GM23338 (cell line): ENCODE data around the gene RBKS. TPM values are rescaled to one million over a fixed set of nuclear protein-coding genes. Genes with fewer than 3 reads are reported as not detected.

Experiments used
- ATAC-seq: fragments of 200-7000 bp; cut with Tn5 transposase; 3 replicates; pipeline ENCODE4 v1.9.1; 2020
- DNase-seq: peaks from one replicate; pipeline ENCODE4 v3.0.0-alpha.2; 2015; ENCODE audit warnings: low spot score
- H2AFZ ChIP-seq: fragments of 200-600 bp; sonication (generic); 2 replicates; pipeline ENCODE4 v1.8.0; 2016; ENCODE audit warnings: antibody characterized with exemption, mild to moderate bottlenecking, moderate library complexity
- H3F3A ChIP-seq: fragments of 200-600 bp; sonication (generic); replicated peaks from 2 replicates; pipeline ENCODE4 v1.8.0; 2017; ENCODE audit warnings: antibody characterized with exemption, mixed run types, low read depth
- H3K27ac ChIP-seq: fragments of 200-600 bp; sonication (generic); 2 replicates; pipeline ENCODE4 v1.6.1; 2016; ENCODE audit warnings: low read depth
- H3K27me3 ChIP-seq: fragments of 200-600 bp; sonication (generic); 2 replicates; pipeline ENCODE4 v1.8.0; 2016; ENCODE audit warnings: mild to moderate bottlenecking, mixed run types, moderate library complexity; ENCODE audit not compliant: insufficient read depth
- H3K36me3 ChIP-seq: fragments of 200-600 bp; sonication (generic); 2 replicates; pipeline ENCODE4 v1.8.0; 2016; ENCODE audit warnings: mild to moderate bottlenecking; ENCODE audit not compliant: insufficient read depth
- H3K4me1 ChIP-seq: fragments of 200-600 bp; sonication (generic); 2 replicates; pipeline ENCODE4 v1.8.0; 2016; ENCODE audit warnings: mild to moderate bottlenecking, moderate library complexity; ENCODE audit not compliant: insufficient read depth
- H3K4me2 ChIP-seq: fragments of 200-600 bp; sonication (generic); 2 replicates; pipeline ENCODE4 v1.7.1; 2017; ENCODE audit warnings: mixed run types
- H3K4me3 ChIP-seq: fragments of 200-600 bp; sonication (generic); 2 replicates; pipeline ENCODE4 v1.6.1; 2016; ENCODE audit warnings: mixed run types
- H3K79me2 ChIP-seq: fragments of 200-600 bp; sonication (generic); replicated peaks from 2 replicates; pipeline ENCODE4 v1.8.0; 2017; ENCODE audit warnings: mild to moderate bottlenecking; ENCODE audit not compliant: insufficient read depth
- H3K9me2 ChIP-seq: fragments of 200-600 bp; sonication (generic); 2 replicates; pipeline ENCODE4 v1.8.0; 2017; ENCODE audit not compliant: insufficient read depth
- H4K20me1 ChIP-seq: fragments of 200-600 bp; sonication (generic); replicated peaks from 2 replicates; pipeline ENCODE4 v1.8.0; 2017; ENCODE audit warnings: mild to moderate bottlenecking; ENCODE audit not compliant: insufficient read depth
- H3K27ac Mint-ChIP-seq: 2 replicates; pipeline ENCODE4 v1.8.0; 2020; ENCODE audit warnings: inconsistent platforms, mild to moderate bottlenecking, moderate library complexity, mixed read lengths
- H3K27me3 Mint-ChIP-seq: 3 replicates; pipeline ENCODE4 v1.8.0; 2022; ENCODE audit warnings: low read depth, mild to moderate bottlenecking, moderate library complexity, mixed read lengths, inconsistent platforms; ENCODE audit not compliant: insufficient read depth, poor library complexity
- H3K36me3 Mint-ChIP-seq: 3 replicates; pipeline ENCODE4 v1.8.0; 2021; ENCODE audit warnings: low read depth, mild to moderate bottlenecking, inconsistent platforms, moderate library complexity, mixed read lengths
- H3K4me1 Mint-ChIP-seq: 3 replicates; pipeline ENCODE4 v1.8.0; 2020; ENCODE audit warnings: mild to moderate bottlenecking, inconsistent platforms, mixed read lengths
- H3K4me3 Mint-ChIP-seq: 3 replicates; pipeline ENCODE4 v1.8.0; 2021; ENCODE audit warnings: moderate library complexity, mild to moderate bottlenecking, inconsistent platforms, mixed read lengths
- H3K9me3 Mint-ChIP-seq: 3 replicates; pipeline ENCODE4 v1.8.0; 2020; ENCODE audit warnings: moderate library complexity, mild to moderate bottlenecking, inconsistent platforms, mixed read lengths
- CREB1 ChIP-seq: fragments of 250-450 bp; sonication (Bioruptor Pico); IDR thresholded peaks from 2 replicates; pipeline ENCODE4 v1.5.0; 2020; ENCODE audit warnings: low read depth, mild to moderate bottlenecking, moderate library complexity
- ETS1 ChIP-seq: IDR thresholded peaks from 2 replicates; pipeline ENCODE4 v1.6.1; 2016; ENCODE audit warnings: antibody characterized with exemption
- EZH2 ChIP-seq: fragments of 200-600 bp; sonication (generic); IDR thresholded peaks from one replicate; pipeline ENCODE4 v1.8.0; 2017; ENCODE audit warnings: antibody characterized with exemption, mild to moderate bottlenecking, low read depth; ENCODE audit not compliant: unreplicated experiment
- EZH2phosphoT487 ChIP-seq: fragments of 200-600 bp; sonication (generic); IDR thresholded peaks from one replicate; pipeline ENCODE4 v1.8.1; 2018; ENCODE audit warnings: antibody characterized with exemption; ENCODE audit not compliant: unreplicated experiment
- JUNB ChIP-seq: IDR thresholded peaks from one replicate; pipeline ENCODE4 v1.6.1; 2016; ENCODE audit warnings: antibody characterized with exemption; ENCODE audit not compliant: unreplicated experiment
- NANOG ChIP-seq: IDR thresholded peaks from 2 replicates; pipeline ENCODE4 v1.6.1; 2016; ENCODE audit warnings: antibody characterized with exemption, borderline replicate concordance
- REST ChIP-seq: IDR thresholded peaks from one replicate; pipeline ENCODE4 v1.6.1; 2018; ENCODE audit warnings: antibody characterized with exemption; ENCODE audit not compliant: unreplicated experiment
- STAT1 ChIP-seq: IDR thresholded peaks from one replicate; pipeline ENCODE4 v1.6.1; 2016; ENCODE audit warnings: antibody characterized with exemption; ENCODE audit not compliant: unreplicated experiment
- ZNF114 ChIP-seq: fragments of 250-450 bp; sonication (Bioruptor Pico); IDR thresholded peaks from 2 replicates; pipeline ENCODE4 v1.5.0; 2020; ENCODE audit warnings: mild to moderate bottlenecking, moderate library complexity
- ZNF462 ChIP-seq: fragments of 250-450 bp; sonication (Bioruptor Pico); IDR thresholded peaks from 2 replicates; pipeline ENCODE4 v1.5.0; 2020; ENCODE audit warnings: mild to moderate bottlenecking, moderate library complexity
- polyA plus RNA-seq: library from polyadenylated mRNA; unstranded; fragments of >200 nt; fragmentation: Nextera tagmentation; extraction: Ambion mirVana; gene quantifications from 2 replicates; pipeline ENCODE4 v1.2.1, GENCODE V29; 2016
- total RNA-seq: library from RNA; depleted of rRNA; stranded (reverse); fragments of >200 nt; shearing (Covaris generic); gene quantifications from 2 replicates; pipeline ENCODE4 v1.2.3, GENCODE V29; 2014

The RBKS gene
- total and polyA plus RNA-seq, 2 experiments from 2014 or later, result 1.3 to 1.5 TPM

- no peaks in the 10 kb centered on the region for H3K36me3 ChIP-seq
- Mint-ChIP-seq H3K9me3 (no peaks in the 10 kb centered on the region; the same call in 2 of the 3 replicates), H3K27me3 (peaks cover 5% of the 10 kb centered on the region), H3K27ac (no peak overlapping the region), H3K4me1 (no peaks in the 10 kb centered on the region), H3K36me3 (no peaks in the 10 kb centered on the region), H3K4me3 (no peak overlapping the region)
- no peak overlapping the region for H3K4me3 ChIP-seq
- H3K4me1 ChIP-seq, result no peaks in the 10 kb centered on the region
- no peak for DNase-seq
- H3K27me3 ChIP-seq, result no peaks in the 10 kb centered on the region
- ATAC-seq, result no peak
- no peak overlapping the region for H2AFZ ChIP-seq
- H4K20me1 ChIP-seq, result no peaks in the 10 kb centered on the region
- H3K9me2 ChIP-seq, result no peaks in the 10 kb centered on the region
- TF ChIP-seq ZNF114 (CRISPR knock-in tag) (no peak), NANOG (no peak), JUNB (no peak), ETS1 (no peak), ZNF462 (no peak), EZH2phosphoT487 (no peak), EZH2 (no peak), REST (no peak), CREB1 (CRISPR knock-in tag) (no peak), STAT1 (no peak)
- no peaks in the 10 kb centered on the region for H3K79me2 ChIP-seq
- no peak overlapping the region for H3K27ac ChIP-seq
- no peaks in the 10 kb centered on the region for H3F3A ChIP-seq
- no peak overlapping the region for H3K4me2 ChIP-seq
Observed at GRCh38 chr2:27808984-27809383, 81.2 kb downstream of the RBKS start.
